ENCODE data around the gene RBM15B. TPM values are rescaled to one million over a fixed set of nuclear protein-coding genes. Genes with fewer than 3 reads are reported as not detected.

RBM15B gene
- total RNA-seq, 2 donors from 2014 or later, result 25.7 to 36.0 TPM

DNA sequence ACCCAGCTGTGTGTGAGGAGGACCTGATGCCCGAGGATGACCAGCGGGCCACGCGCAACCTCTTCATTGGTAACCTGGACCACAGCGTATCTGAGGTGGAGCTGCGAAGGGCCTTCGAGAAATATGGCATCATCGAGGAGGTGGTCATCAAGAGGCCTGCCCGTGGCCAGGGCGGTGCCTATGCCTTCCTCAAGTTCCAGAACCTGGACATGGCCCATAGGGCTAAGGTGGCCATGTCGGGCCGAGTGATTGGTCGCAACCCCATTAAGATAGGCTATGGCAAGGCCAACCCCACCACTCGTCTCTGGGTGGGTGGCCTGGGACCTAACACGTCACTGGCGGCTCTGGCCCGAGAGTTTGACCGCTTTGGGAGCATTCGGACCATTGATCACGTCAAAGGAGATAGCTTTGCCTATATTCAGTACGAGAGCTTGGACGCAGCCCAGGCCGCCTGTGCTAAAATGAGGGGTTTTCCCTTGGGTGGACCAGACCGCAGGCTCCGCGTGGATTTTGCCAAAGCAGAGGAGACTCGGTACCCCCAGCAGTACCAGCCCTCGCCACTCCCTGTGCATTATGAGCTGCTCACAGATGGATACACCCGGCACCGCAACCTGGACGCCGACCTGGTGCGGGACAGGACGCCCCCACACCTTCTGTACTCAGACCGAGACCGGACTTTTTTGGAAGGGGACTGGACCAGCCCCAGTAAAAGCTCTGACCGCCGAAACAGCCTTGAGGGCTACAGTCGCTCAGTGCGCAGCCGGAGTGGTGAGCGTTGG is 1.5 kb downstream of the RBM15B start:
- peak overlapping the region; percentile 39 to 67 for H3K27ac Mint-ChIP-seq
- peaks cover 20% of the 10 kb centered on the region for H3K36me3 Mint-ChIP-seq
- no peak for DNase-seq (ENCODE audit: low spot score)
- peak overlapping the region; percentile 81 for H3K4me3 Mint-ChIP-seq
- H3K27me3 Mint-ChIP-seq, result no peaks in the 10 kb centered on the region
- H3K9me3 Mint-ChIP-seq, result no peaks in the 10 kb centered on the region
- ATAC-seq, result no peak
- H3K4me1 Mint-ChIP-seq (ENCODE audit: low read depth in 2 of 2), result peaks cover 57 to 59% of the 10 kb centered on the region in 2 donors

DNA sequence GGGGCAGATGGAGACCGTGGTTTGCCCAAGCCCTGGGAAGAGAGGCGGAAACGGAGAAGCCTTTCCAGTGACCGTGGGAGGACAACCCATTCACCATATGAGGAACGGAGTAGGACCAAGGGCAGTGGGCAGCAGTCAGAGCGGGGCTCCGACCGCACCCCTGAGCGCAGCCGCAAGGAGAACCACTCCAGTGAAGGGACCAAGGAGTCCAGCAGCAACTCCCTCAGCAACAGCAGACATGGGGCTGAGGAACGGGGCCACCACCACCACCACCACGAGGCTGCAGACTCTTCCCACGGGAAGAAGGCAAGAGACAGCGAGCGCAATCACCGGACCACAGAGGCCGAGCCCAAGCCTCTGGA is 2.0 kb downstream of the RBM15B start:
- H3K27ac Mint-ChIP-seq, result peak overlapping the region; percentile 39 to 67
- H3K4me3 Mint-ChIP-seq, result peak overlapping the region; percentile 81
- H3K9me3 Mint-ChIP-seq, result no peaks in the 10 kb centered on the region
- no peak for ATAC-seq
- peaks cover 53% of the 10 kb centered on the region in 2 donors for H3K4me1 Mint-ChIP-seq (ENCODE audit: low read depth in 2 of 2)
- peaks cover 14% of the 10 kb centered on the region for H3K36me3 Mint-ChIP-seq
- H3K27me3 Mint-ChIP-seq, result no peaks in the 10 kb centered on the region
- DNase-seq (ENCODE audit: low spot score), result no peak

DNA sequence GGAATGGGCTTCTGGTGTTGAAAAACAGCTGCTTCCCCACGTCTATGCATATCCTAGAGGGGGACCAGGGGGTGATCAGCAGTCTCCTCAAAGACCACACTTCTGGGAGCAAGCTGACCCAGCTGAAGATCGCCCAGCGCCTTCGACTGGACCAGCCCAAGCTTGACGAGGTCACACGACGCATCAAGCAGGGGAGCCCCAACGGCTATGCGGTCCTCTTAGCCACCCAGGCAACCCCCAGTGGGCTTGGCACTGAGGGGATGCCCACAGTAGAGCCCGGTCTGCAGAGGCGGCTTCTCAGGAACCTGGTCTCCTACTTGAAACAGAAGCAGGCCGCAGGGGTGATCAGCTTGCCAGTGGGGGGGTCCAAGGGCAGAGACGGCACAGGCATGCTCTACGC is 2.5 kb downstream of the RBM15B start:
- Mint-ChIP-seq H3K27me3 (no peaks in the 10 kb centered on the region), H3K4me3 (peak overlapping the region; percentile 67), H3K36me3 (peaks cover 14% of the 10 kb centered on the region), H3K4me1 (ENCODE audit: low read depth in 2 of 2) (peaks cover 50% of the 10 kb centered on the region in 2 donors), H3K9me3 (no peaks in the 10 kb centered on the region), H3K27ac (peak overlapping the region; percentile 67 to 84)
- DNase-seq (ENCODE audit: low spot score), result no peak
- ATAC-seq, result no peak

DNA sequence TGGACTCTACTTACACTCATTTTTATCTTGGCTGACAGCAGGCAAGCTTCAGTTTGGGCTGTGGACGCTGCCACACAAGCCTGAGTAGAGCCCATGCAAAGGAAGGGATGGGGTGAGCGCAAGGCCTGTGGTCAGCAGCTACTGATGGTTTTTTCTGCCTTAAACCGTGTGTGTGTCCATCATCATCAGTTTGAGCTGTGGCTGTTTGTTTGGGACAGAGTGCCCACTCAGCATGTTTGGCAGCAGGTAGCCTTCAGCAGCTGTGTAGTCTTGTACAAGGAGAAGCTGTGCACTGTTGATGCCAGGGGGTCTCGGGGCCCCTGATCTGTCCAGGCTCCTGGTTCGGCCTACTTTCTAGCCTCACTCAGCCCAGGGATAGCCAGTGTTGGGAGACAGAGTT is 3.5 kb downstream of the RBM15B start:
- ATAC-seq (no peak), DNase-seq (ENCODE audit: low spot score) (no peak)
- H3K27me3 Mint-ChIP-seq, result no peaks in the 10 kb centered on the region
- H3K9me3 Mint-ChIP-seq, result no peaks in the 10 kb centered on the region
- H3K27ac Mint-ChIP-seq, result peak overlapping the region; percentile 68 to 84
- H3K4me1 Mint-ChIP-seq (ENCODE audit: low read depth in 2 of 2), result peaks cover 43 to 45% of the 10 kb centered on the region in 2 donors
- H3K4me3 Mint-ChIP-seq, result peak overlapping the region; percentile 67
- peaks cover 14% of the 10 kb centered on the region for H3K36me3 Mint-ChIP-seq

DNA sequence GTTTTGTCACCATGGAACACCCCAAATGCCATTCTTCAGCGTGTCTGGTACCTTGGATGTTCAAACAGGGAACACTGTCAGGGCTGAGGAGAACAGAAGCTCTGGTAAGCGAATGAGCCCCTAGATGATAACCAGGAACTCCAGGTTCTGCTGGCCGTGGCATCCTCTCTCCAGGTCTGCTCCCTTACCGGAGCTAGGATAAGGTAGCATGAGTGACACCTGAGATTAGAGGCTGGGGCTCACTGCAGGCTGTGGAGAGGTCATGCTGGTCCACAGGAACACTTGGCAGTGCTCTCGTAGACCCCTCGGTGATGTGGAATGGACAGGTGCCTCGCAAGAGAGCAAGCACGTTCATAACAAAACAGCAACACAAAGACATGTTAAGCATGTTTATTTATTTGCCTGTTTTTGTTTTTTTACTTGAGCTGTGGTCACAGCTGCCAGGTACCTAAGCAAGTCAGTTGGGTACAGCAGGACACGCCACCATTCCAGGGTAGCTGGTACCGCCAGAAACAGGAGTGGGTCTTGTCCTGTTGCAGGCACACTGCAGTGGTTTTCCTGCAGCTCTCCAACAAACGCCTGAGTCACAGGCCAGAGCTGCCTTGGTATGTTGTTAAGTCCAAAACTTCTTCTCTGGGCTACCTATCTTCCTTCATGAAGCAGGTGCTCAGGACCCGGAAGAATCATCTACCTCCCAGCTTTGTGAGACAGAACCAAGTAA is 4.6 kb downstream of the RBM15B start:
- H3K27me3 Mint-ChIP-seq, result no peaks in the 10 kb centered on the region
- ATAC-seq (no peak), DNase-seq (ENCODE audit: low spot score) (no peak)
- peaks cover 35 to 41% of the 10 kb centered on the region in 2 donors for H3K4me1 Mint-ChIP-seq (ENCODE audit: low read depth in 2 of 2)
- peak overlapping the region; percentile 68 to 84 for H3K27ac Mint-ChIP-seq
- H3K36me3 Mint-ChIP-seq, result peaks cover 14% of the 10 kb centered on the region
- H3K4me3 Mint-ChIP-seq, result no peak overlapping the region
- no peaks in the 10 kb centered on the region for H3K9me3 Mint-ChIP-seq

DNA sequence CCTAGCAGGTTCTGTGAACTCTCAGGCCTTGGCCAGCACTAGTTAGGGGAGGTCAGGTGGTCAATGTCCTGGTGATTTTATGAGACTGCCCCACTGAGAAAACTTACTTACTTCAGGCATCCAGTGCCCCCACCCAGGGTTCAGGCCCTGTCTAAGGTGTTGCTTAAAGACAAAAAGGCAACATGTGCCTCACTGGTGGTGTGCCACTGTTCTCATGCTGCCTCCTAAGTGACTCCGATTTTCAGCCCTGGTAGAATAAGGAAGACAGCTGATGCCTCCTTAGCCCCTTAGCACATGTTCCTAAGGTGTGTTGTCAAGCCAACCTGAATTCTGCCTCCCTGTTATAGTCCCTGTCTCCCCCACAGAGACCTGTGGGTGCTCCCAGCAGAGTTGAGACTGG is 5.3 kb downstream of the RBM15B start:
- Mint-ChIP-seq H3K36me3 (peaks cover 14% of the 10 kb centered on the region), H3K4me1 (ENCODE audit: low read depth in 2 of 2) (peaks cover 33 to 39% of the 10 kb centered on the region in 2 donors), H3K27me3 (no peaks in the 10 kb centered on the region), H3K4me3 (no peak overlapping the region), H3K27ac (peak overlapping the region; percentile 62 to 74), H3K9me3 (no peaks in the 10 kb centered on the region)
- ATAC-seq (no peak), DNase-seq (ENCODE audit: low spot score) (no peak)

DNA sequence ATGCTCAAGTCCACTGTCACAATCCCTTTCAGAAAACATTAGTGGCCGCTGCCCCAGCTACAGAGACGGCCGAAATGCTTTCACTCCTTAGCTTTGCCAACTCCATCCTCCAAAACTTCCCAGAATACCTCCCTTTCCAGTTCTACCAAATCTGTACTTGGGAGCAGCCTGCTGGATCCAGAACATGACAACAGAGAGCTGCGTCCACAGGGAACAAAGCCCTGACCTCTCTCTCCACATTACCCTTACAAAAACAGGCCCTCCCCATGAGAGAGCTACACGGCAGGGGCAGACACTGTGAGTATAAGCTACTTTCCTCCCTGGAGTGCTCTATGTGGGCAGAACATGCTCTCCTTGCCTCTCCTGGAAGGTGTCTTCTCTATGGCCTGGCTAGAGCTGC is 6.3 kb downstream of the RBM15B start:
- Mint-ChIP-seq H3K9me3 (no peaks in the 10 kb centered on the region), H3K4me3 (no peak overlapping the region), H3K36me3 (peaks cover 14% of the 10 kb centered on the region), H3K4me1 (ENCODE audit: low read depth in 2 of 2) (peaks cover 33 to 39% of the 10 kb centered on the region in 2 donors), H3K27me3 (no peaks in the 10 kb centered on the region), H3K27ac (peak overlapping the region; percentile 62 to 74)
- no peak for ATAC-seq
- DNase-seq (ENCODE audit: low spot score), result no peak

DNA sequence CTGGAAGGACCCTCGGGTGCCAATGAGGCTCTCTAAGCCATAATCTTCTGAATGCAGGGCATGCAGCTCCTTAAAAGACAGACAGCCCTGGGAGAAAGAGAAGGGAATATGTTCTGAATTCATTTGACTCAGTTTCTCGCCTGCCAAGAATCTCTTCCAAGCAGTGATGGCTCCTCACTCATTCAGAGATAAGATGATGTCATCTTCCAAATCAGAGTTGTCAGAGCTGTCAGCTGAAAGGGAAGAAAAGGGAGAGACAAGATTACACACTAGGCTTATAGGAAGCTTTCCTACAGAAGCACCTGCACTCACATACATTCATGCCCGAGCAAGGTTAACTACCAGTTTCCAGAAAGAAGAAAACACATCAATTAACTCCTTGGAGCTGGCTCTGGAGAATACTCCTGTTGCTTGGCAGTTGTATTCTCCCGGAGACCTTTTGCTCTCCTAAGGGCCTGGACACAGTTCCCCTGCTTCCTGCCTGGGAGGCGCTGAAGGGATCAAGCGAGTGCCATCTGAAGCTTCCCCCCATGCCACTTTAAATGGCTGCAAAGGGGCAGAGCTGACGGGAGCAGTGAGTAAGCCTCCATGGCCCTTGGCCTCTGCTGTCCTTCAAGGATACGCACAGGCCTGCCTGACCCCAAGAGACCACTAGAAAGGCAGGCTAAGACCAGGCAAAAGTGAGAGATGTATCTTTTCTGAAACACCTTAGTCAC is 7.7 kb downstream of the RBM15B start:
- H3K27me3 Mint-ChIP-seq, result no peaks in the 10 kb centered on the region
- DNase-seq (ENCODE audit: low spot score) (no peak), ATAC-seq (no peak)
- H3K36me3 Mint-ChIP-seq, result peaks cover 20% of the 10 kb centered on the region
- no peak overlapping the region for H3K4me3 Mint-ChIP-seq
- peaks cover 26 to 37% of the 10 kb centered on the region in 2 donors for H3K4me1 Mint-ChIP-seq (ENCODE audit: low read depth in 2 of 2)
- no peak overlapping the region for H3K27ac Mint-ChIP-seq
- no peaks in the 10 kb centered on the region for H3K9me3 Mint-ChIP-seq

DNA sequence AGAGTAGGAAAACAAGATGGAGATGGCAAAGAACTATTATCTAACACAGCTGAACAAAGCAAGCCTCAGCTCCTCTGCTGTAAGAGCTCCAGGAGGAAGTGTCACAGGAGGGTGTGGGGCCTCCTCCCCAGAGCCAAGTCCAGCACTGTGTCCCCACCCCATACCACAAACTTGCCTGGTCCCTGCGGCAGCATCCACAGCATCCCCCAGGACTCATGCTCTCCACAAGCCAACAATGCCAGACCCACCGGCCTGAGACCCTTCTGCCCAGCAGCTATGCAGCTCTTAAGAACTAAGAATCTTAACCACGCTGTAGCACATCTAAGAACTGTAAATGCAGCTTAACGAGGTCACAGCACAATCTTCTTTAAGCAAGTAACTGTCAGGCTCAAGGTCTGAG is 9.1 kb downstream of the RBM15B start:
- ATAC-seq, result peak in 1 of 2 donors; percentile 48
- Mint-ChIP-seq H3K27me3 (no peaks in the 10 kb centered on the region), H3K4me1 (ENCODE audit: low read depth in 2 of 2) (peaks cover 12 to 24% of the 10 kb centered on the region in 2 donors), H3K9me3 (no peaks in the 10 kb centered on the region), H3K27ac (no peak overlapping the region), H3K4me3 (no peak overlapping the region), H3K36me3 (peaks cover 6% of the 10 kb centered on the region)
- DNase-seq (ENCODE audit: low spot score), result no peak

DNA sequence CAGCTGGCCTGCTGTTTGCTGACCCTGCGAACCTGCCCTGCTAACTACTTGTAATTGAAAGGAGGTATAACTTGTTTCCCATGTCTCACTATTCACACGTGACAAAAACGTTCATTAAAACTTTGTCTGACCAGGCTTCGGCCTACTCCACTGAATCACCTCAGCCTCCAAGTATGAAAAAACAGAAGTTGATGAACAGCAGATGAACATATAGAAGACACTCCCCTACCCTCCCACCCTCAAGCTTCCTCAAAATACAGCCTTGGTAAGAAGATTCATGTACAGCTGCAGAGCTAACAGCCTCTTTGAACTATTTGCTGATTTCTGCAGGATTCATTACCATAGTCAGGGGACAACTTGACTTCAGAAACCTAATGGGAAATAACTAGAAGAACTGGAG is 10.7 kb downstream of the RBM15B start:
- Mint-ChIP-seq H3K4me3 (no peak overlapping the region), H3K36me3 (peaks cover 6% of the 10 kb centered on the region), H3K9me3 (no peaks in the 10 kb centered on the region), H3K27ac (no peak overlapping the region), H3K27me3 (no peaks in the 10 kb centered on the region), H3K4me1 (ENCODE audit: low read depth in 2 of 2) (peaks cover 7 to 19% of the 10 kb centered on the region in 2 donors)
- no peak for DNase-seq (ENCODE audit: low spot score)
- no peak for ATAC-seq

DNA sequence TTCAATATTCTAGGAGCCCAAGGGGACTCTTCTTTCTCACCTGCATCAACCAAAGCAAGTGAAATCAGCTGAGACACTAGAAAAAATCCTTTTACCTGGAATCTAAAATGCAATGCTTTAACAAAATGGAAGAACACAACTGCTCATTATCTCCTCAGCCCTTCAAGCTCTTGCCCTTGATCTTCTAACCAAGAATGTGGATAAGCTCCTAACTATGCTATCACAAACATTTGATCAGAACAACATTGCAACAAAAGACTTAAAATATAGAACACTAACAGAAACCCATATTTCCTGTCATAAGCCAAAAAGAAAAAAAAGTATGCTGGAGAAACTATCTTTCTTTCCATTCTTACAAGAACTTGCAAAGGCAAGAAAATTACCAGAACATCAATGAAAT is 12.6 kb downstream of the RBM15B start:
- no peaks in the 10 kb centered on the region for H3K27me3 Mint-ChIP-seq

DNA sequence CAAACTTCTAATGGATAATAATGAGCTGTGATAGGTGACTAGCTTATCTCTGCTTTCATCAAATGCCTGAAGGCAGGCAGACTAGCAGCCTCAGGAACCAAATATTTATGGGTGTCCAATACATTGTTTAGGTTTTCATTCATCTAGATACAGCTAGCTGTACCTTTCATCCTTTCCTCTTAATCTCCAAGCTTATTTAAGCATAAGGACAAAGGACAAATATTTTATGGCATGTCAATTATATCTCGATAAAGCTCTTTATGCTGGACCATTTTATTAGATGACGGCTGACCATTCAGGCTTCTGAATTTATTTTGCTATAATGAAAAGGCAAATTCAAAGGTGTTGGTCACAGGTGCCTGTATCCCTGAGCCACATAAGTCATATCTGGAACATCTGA is 16.9 kb downstream of the RBM15B start:
- no peak for ATAC-seq
- Mint-ChIP-seq H3K9me3 (no peaks in the 10 kb centered on the region), H3K4me1 (ENCODE audit: low read depth in 2 of 2) (peaks cover 6 to 13% of the 10 kb centered on the region in 2 donors), H3K4me3 (no peak overlapping the region), H3K27me3 (no peaks in the 10 kb centered on the region), H3K27ac (no peak overlapping the region), H3K36me3 (peaks cover 16% of the 10 kb centered on the region)
- no peak for DNase-seq (ENCODE audit: low spot score)

More for the DNA sequence above, 12.6 kb downstream of the RBM15B start:
- ATAC-seq (no peak), DNase-seq (ENCODE audit: low spot score) (no peak)
- H3K36me3 Mint-ChIP-seq, result peaks cover 6% of the 10 kb centered on the region
- no peaks in the 10 kb centered on the region for H3K9me3 Mint-ChIP-seq
- peaks cover 6 to 15% of the 10 kb centered on the region in 2 donors for H3K4me1 Mint-ChIP-seq (ENCODE audit: low read depth in 2 of 2)
- H3K4me3 Mint-ChIP-seq, result no peak overlapping the region
- H3K27ac Mint-ChIP-seq, result no peak overlapping the region

DNA sequence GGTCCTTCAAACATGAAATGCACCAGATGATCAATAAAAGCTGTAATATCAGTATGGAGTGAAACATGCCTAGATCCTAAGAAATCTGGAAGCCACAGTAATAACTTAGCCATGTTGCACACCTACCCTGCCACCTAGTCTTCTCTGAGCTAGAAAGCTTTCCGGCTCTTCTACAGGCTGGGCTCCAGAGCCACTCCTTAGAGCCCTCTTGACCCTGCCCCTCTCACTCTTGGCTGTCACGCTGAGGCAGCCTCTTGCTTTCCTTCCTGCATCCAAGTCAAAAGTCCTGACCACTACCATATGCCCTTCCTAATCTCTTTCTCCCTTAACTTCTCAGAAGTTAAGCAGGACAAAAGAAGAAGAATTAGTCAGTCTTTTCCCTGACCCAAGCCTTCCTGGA is 17.7 kb downstream of the RBM15B start:
- H3K27ac Mint-ChIP-seq, result no peak overlapping the region
- no peak overlapping the region for H3K4me3 Mint-ChIP-seq
- DNase-seq (ENCODE audit: low spot score) (no peak), ATAC-seq (no peak)
- H3K36me3 Mint-ChIP-seq, result peaks cover 18% of the 10 kb centered on the region
- H3K9me3 Mint-ChIP-seq, result no peaks in the 10 kb centered on the region
- peaks cover 6 to 10% of the 10 kb centered on the region in 2 donors for H3K4me1 Mint-ChIP-seq (ENCODE audit: low read depth in 2 of 2)
- no peaks in the 10 kb centered on the region for H3K27me3 Mint-ChIP-seq

DNA sequence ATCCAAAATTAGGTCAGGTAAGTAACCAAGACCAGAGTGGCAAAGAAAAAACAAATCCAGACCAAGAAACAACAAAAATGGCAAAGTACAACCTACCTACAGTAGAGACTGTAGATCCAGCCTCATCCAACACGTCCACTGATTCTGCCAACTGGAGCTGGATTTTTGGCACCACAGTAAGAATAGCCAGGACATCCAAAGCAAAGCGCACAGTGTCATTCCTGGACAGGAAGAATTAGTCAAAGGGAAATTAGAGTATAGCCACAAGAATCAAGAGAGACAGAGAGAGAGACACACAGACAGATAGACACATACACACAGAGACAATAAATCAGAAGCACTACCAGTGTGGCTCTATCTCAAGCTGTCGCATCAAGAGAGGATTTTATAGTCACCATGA is 31.1 kb downstream of the RBM15B start:
- peaks cover 0 to 4% of the 10 kb centered on the region in 2 donors for H3K4me1 Mint-ChIP-seq (ENCODE audit: low read depth in 2 of 2)
- peaks cover 26% of the 10 kb centered on the region for H3K36me3 Mint-ChIP-seq
- no peak overlapping the region for H3K4me3 Mint-ChIP-seq
- H3K27me3 Mint-ChIP-seq, result no peaks in the 10 kb centered on the region
- DNase-seq (ENCODE audit: low spot score) (no peak), ATAC-seq (no peak)
- H3K9me3 Mint-ChIP-seq, result no peaks in the 10 kb centered on the region
- H3K27ac Mint-ChIP-seq, result no peak overlapping the region

Data from natural killer cell treated with Interleukin-12 subunit alpha and Interleukin-12 subunit beta and Interleukin-15 and Interleukin-18, amount 100 ng/mL, for 72 hours (primary cell).